K562 (cell line): ENCODE results near the gene EHBP1L1. TPM values are rescaled to one million over a fixed set of nuclear protein-coding genes. Genes with fewer than 3 reads are reported as not detected.

Experiments used
- DNMT1 ChIP-seq: fragments of 450-650 bp; IDR thresholded peaks from 2 replicates; pipeline ENCODE4 v1.6.1; 2016; ENCODE audit warnings: antibody characterized with exemption, mild to moderate bottlenecking
- SPI1 ChIP-seq: IDR thresholded peaks from 2 replicates; pipeline ENCODE4 v1.6.1; 2011; ENCODE audit warnings: low read depth, low read length, control low read depth, borderline replicate concordance
- ZBTB33 ChIP-seq: sonication (generic); formaldehyde crosslinking; IDR thresholded peaks from 2 replicates; pipeline ENCODE4 v1.8.1; 2023; ENCODE audit warnings: mild to moderate bottlenecking, missing genetic modification reagents
- ZFP36 ChIP-seq: fragments of 150-350 bp; IDR thresholded peaks from 2 replicates; pipeline ENCODE4 v1.6.1; 2018; ENCODE audit warnings: low read length, low read depth; ENCODE audit not compliant: partially characterized antibody
- ZNF407 ChIP-seq: fragments of 450-650 bp; IDR thresholded peaks from 2 replicates; pipeline ENCODE4 v1.6.1; 2016; ENCODE audit warnings: low read depth
- ZNF511 ChIP-seq: sonication (generic); formaldehyde crosslinking; IDR thresholded peaks from 2 replicates; pipeline ENCODE4 v1.8.0; 2022; ENCODE audit warnings: mild to moderate bottlenecking, missing genetic modification reagents
- polyA plus RNA-seq, 8 experiments: library from polyadenylated mRNA; depleted of rRNA in 4 of 8; stranded (reverse) in 5 of 8; unstranded in 3 of 8; fragments of >200 nt; fragmentation: Nextera tagmentation in 2 of 8; fragmentation: Illumina TruSeq in 1 of 8; extraction: Ambion mirVana in 2 of 8; extraction: Trizol in 1 of 8; gene quantifications; 2 replicates each; pipeline versions ENCODE4 v1.2.1 to v1.2.3, GENCODE V29; 2011 to 2014; ENCODE audit warnings: inconsistent platforms in 1 of 8, missing spikeins in 1 of 8
- total RNA-seq, 7 experiments: library from RNA; depleted of rRNA in 6 of 7; stranded (reverse); fragments of >200 nt in 6 of 7; fragmentation: Illumina TruSeq in 2 of 7; extraction: Trizol in 2 of 7; gene quantifications; 2 replicates each; pipeline versions ENCODE4 v1.2.1 to v1.2.3, GENCODE V29; 2011 to 2021; ENCODE audit warnings: low replicate concordance in 1 of 7

The EHBP1L1 gene
- total and polyA plus RNA-seq, 9 of the 15 experiments (the other 6 are each of a cell fraction or from before 2014, with no cell fraction given), result 0.03 to 87.1 (median 26.3) TPM

GRCh38 chr11:65585396-65586246 is 9.8 kb downstream of the EHBP1L1 start (continued):
- TF ChIP-seq ZBTB33 (CRISPR knock-in tag) (peak; percentile 86), ZFP36 (no peak), DNMT1 (no peak), SPI1 (no peak), ZNF407 (no peak), ZNF511 (CRISPR knock-in tag) (no peak)
